GM21786 (cell line): ENCODE measurements around the gene SRCAP.

Experiments
- ATAC-seq: cut with Tn5 transposase; IDR thresholded peaks from one replicate; pipeline ENCODE4 v1.9.1; 2021; ENCODE audit not compliant: unreplicated experiment

SRCAP gene

GRCh38 chr16:30728899-30729672 lies 30.1 kb downstream of the SRCAP start:
- ATAC-seq, result no peak

- ATAC-seq, result no peak
Observed at GRCh38 chr16:30731411-30731810, 32.4 kb downstream of the SRCAP start.

GRCh38 chr16:30736995-30737793 lies 38.2 kb downstream of the SRCAP start:
- no peak for ATAC-seq

GRCh38 chr16:30737794-30738648 lies 39.0 kb downstream of the SRCAP start:
- no peak for ATAC-seq

- ATAC-seq, result no peak
Observed at GRCh38 chr16:30738984-30739951, 40.3 kb downstream of the SRCAP start.

- ATAC-seq, result no peak
Observed at GRCh38 chr16:30740364-30741251, 41.6 kb downstream of the SRCAP start.

- no peak for ATAC-seq
Observed at GRCh38 chr16:30741461-30741914, 42.5 kb downstream of the SRCAP start.

- ATAC-seq, result no peak
Observed at GRCh38 chr16:30743716-30744115, 44.7 kb downstream of the SRCAP start.

GRCh38 chr16:30744183-30744582 lies 45.2 kb downstream of the SRCAP start:
- no peak for ATAC-seq

GRCh38 chr16:30745082-30745481 lies 46.1 kb downstream of the SRCAP start:
- ATAC-seq, result no peak

- ATAC-seq, result no peak
Observed at GRCh38 chr16:30746638-30747175, 47.7 kb downstream of the SRCAP start.

- ATAC-seq, result no peak
Observed at GRCh38 chr16:30747331-30747730, 48.4 kb downstream of the SRCAP start.

GRCh38 chr16:30747799-30748633 lies 49.0 kb downstream of the SRCAP start, which contains the start of gene PHKG2:
Gene PHKG2 (plus strand): TSS chr16:30748425. CDS start chr16:30748821, 396 bp downstream.
- peak; percentile 96 for ATAC-seq

- no peak for ATAC-seq
Observed at GRCh38 chr16:30748634-30749445, 49.9 kb downstream of the SRCAP start.

GRCh38 chr16:30750201-30750600 lies 51.2 kb downstream of the SRCAP start:
- ATAC-seq, result no peak

GRCh38 chr16:30750876-30751465 lies 52.0 kb downstream of the SRCAP start:
- no peak for ATAC-seq

GRCh38 chr16:30753596-30753995 lies 54.6 kb downstream of the SRCAP start:
- no peak for ATAC-seq
